Gastroesophageal sphincter (tissue), 4 donors: ENCODE results near the gene UGT2B10. TPM values are rescaled to one million over a fixed set of nuclear protein-coding genes. Genes with fewer than 3 reads are reported as not detected.
"Not testable (repeated sequence)": the region's sequence is repeated elsewhere in the genome, so short reads cannot be mapped to it uniquely, and the experiment has no call there.

ENCODE experiments used
- ATAC-seq: fragments of 150-250 bp; one replicate; pipeline ENCODE4 v1.9.1; 2016; ENCODE audit warnings: mild to moderate bottlenecking, moderate library complexity
- H3K27ac ChIP-seq, 4 donors: fragments of 200-600 bp; sonication (generic) in 3 of 4; 1 replicate in 3 of 4; 2 replicates in 1 of 4; pipeline ENCODE4 v1.5.1; 2016 to 2019
- H3K27me3 ChIP-seq: fragments of 200-600 bp; sonication (generic); one replicate; pipeline ENCODE4 v1.5.1; 2019
- H3K36me3 ChIP-seq, 2 donors: fragments of 200-600 bp; sonication (generic); one replicate each; pipeline ENCODE4 v1.5.1; 2019; ENCODE audit warnings: control low read depth in 1 of 2
- H3K4me1 ChIP-seq, 3 donors: fragments of 200-600 bp; sonication (generic); 1 replicate in 2 of 3; 2 replicates in 1 of 3; pipeline ENCODE4 v1.5.1; 2016 to 2019; ENCODE audit warnings: control low read depth in 2 of 3
- H3K4me3 ChIP-seq, 2 donors: fragments of 200-600 bp; sonication (generic); one replicate each; pipeline ENCODE4 v1.5.1; 2019; ENCODE audit warnings: mild to moderate bottlenecking in 1 of 2, moderate library complexity in 1 of 2
- H3K9me3 ChIP-seq, 3 donors: fragments of 200-600 bp; sonication (generic); one replicate each; pipeline ENCODE4 v1.5.1; 2017 to 2019; ENCODE audit warnings: control low read depth in 2 of 3
- EP300 ChIP-seq: sonication (generic); formaldehyde crosslinking; IDR thresholded peaks from one replicate; pipeline ENCODE4 v1.6.1; 2017; ENCODE audit warnings: antibody characterized with exemption, mild to moderate bottlenecking
- POLR2A ChIP-seq, 2 donors: fragments of 450-650 bp; IDR thresholded peaks; one replicate each; pipeline ENCODE4 v1.6.1; 2017; ENCODE audit warnings: antibody characterized with exemption in 2 of 2, mild to moderate bottlenecking in 2 of 2, moderate library complexity in 1 of 2
- POLR2AphosphoS5 ChIP-seq: sonication (generic); formaldehyde crosslinking; IDR thresholded peaks from one replicate; pipeline ENCODE4 v1.6.1; 2017; ENCODE audit warnings: antibody characterized with exemption
- WGBS, 2 donors: methylation state at CpG; one replicate each; pipeline ENCODE4 v1.1.5; 2018; ENCODE audit warnings: low coverage in 1 of 2; 5-methylcytosine and 5-hydroxymethylcytosine counted together
- total RNA-seq, 4 donors: library from RNA; depleted of rRNA; stranded (reverse); fragments of >200 nt; gene quantifications; one replicate each; pipeline ENCODE4 v1.1.0, GENCODE V29; 2016
- TF ChIP-seq, protein P1 (sequence below), 4 experiments: fragments of 200-600 bp in 2 of 4; fragments of 450-650 bp in 2 of 4; sonication (generic) in 1 of 4; IDR thresholded peaks; one replicate each; pipeline ENCODE4 v1.5.1; 2017 to 2019; ENCODE audit warnings: antibody characterized with exemption in 4 of 4, mild to moderate bottlenecking in 2 of 4, moderate library complexity in 2 of 4

The UGT2B10 gene
- not detected for total RNA-seq

DNA sequence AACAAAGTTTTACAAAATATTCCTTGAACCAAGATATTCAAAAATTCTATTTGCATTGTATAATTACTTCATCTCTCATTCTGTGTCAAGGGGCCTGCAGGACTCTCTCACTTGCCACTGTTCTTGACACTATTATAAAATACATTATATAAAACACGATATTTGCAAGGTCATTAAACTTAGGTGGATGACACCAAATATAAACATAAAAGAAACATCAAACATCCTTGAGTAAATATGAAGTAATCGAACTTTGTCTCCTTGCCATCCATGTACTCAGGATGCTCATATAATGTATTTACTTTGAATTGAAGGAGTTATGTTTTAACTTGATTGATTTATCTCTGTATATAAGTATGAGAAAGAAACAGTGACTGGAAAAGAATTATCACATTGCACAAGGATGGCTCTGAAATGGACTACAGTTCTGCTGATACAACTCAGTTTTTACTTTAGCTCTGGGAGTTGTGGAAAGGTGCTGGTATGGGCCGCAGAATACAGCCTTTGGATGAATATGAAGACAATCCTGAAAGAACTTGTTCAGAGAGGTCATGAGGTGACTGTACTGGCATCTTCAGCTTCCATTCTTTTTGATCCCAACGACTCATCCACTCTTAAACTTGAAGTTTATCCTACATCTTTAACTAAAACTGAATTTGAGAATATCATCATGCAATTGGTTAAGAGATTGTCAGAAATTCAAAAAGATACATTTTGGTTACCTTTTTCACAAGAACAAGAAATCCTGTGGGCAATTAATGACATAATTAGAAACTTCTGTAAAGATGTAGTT is at the start of gene UGT2B10:
UGT2B10 (plus strand) TSS at position 378 of the 793 bp plus-strand sequence; CDS start at position 404, 26 bp downstream.
- not testable (repeated sequence) for H3K4me3 ChIP-seq, ATAC-seq, H3K9me3 ChIP-seq, H3K4me1 ChIP-seq, H3K27me3 ChIP-seq, H3K36me3 ChIP-seq, H3K27ac ChIP-seq
- WGBS, 2 donors: 41 to 50% methylated on average over 4 of the region's 4 CpGs

DNA sequence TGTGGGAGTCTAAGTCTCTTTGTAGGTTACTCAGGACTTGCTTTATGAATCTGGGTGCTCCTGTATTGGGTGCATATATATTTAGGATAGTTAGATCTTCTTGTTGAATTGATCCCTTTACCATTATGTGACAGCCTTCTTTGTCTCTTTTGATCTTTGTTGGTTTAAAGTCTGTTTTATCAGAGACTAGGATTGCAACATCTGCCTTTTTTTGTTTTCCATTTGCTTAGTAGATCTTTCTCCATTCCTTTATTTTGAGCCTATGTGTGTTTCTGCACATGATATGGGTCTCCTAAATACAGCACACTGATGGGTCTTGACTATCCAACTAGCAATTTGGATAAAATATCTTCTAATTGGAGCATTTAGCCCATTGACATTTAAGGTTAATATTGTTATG is 44.0 kb upstream of the UGT2B10 start:
- H3K36me3 ChIP-seq, H3K27ac ChIP-seq, H3K27me3 ChIP-seq, ATAC-seq, H3K4me1 ChIP-seq, H3K4me3 ChIP-seq, H3K9me3 ChIP-seq: not testable (repeated sequence)

DNA sequence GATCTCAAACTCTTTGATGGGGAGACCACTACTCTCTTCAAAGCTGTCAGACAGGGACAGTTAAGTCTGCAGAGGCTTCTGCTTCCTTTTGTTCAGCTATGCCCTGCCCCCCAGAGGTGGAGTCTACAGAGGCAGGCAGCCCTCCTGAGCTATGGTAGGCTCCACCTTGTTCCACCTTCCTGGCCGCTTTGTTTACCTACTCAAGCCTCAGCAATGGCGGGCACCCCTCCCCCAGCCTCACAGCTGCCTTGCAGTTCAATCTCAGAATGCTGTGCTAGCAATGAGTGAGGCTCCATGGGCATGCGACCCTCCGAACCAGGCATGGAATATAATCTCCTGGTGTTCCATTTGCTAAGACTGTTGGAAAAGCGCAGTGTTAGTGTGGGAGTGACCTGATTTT is 42.1 kb upstream of the UGT2B10 start:
- H3K4me3 ChIP-seq: no peak overlapping the region
- ATAC-seq: no peak
- no peaks in the 10 kb centered on the region for H3K36me3 ChIP-seq
- no peaks in the 10 kb centered on the region for H3K4me1 ChIP-seq
- TF ChIP-seq, protein P1, sequence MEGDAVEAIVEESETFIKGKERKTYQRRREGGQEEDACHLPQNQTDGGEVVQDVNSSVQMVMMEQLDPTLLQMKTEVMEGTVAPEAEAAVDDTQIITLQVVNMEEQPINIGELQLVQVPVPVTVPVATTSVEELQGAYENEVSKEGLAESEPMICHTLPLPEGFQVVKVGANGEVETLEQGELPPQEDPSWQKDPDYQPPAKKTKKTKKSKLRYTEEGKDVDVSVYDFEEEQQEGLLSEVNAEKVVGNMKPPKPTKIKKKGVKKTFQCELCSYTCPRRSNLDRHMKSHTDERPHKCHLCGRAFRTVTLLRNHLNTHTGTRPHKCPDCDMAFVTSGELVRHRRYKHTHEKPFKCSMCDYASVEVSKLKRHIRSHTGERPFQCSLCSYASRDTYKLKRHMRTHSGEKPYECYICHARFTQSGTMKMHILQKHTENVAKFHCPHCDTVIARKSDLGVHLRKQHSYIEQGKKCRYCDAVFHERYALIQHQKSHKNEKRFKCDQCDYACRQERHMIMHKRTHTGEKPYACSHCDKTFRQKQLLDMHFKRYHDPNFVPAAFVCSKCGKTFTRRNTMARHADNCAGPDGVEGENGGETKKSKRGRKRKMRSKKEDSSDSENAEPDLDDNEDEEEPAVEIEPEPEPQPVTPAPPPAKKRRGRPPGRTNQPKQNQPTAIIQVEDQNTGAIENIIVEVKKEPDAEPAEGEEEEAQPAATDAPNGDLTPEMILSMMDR (IDR thresholded peaks at IDR 0.05): no peak
- TF ChIP-seq POLR2A (IDR thresholded peaks at IDR 0.05): no peak
- TF ChIP-seq EP300: no peak
- whole genome bisulfite sequencing, 2 donors: 83 to 100% methylated on average over 1 to 3 of the region's 5 CpGs
- H3K27ac ChIP-seq: no peak overlapping the region
- peaks cover 0 to 9% (median 0%) of the 10 kb centered on the region in 3 donors for H3K9me3 ChIP-seq
- no peaks in the 10 kb centered on the region for H3K27me3 ChIP-seq

DNA sequence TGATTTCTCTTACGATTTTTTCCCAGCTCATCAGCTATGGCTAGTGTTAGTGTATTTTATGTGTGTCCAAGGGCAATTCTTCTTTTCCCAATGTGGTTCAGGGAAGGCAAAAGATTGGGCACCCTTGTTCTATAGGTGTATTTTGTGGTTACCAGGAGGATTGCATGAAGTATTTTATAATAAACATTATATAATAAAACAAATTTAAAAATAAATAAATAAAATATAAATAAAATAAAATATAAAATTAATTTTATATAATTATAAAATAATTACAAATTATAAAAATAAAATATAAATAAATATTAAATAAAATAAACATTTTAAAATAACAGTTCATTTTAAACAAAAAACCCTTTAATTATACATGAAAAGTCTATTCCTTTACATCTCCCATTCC is 35.6 kb upstream of the UGT2B10 start:
- Histone ChIP-seq H3K4me3 (no peak overlapping the region), H3K27me3 (no peaks in the 10 kb centered on the region), H3K27ac (no peak overlapping the region), H3K4me1 (no peaks in the 10 kb centered on the region), H3K9me3 (peaks cover 0 to 22% (median 0%) of the 10 kb centered on the region in 3 donors), H3K36me3 (no peaks in the 10 kb centered on the region)
- no peak for ATAC-seq
- TF ChIP-seq, protein P1 (IDR thresholded peaks at IDR 0.05): no peak
- TF ChIP-seq POLR2AphosphoS5 (no peak), POLR2A (IDR thresholded peaks at IDR 0.05) (no peak), EP300 (no peak)
- 54 to 80% methylated on average over 1 of the region's 1 CpG for WGBS, 2 donors

DNA sequence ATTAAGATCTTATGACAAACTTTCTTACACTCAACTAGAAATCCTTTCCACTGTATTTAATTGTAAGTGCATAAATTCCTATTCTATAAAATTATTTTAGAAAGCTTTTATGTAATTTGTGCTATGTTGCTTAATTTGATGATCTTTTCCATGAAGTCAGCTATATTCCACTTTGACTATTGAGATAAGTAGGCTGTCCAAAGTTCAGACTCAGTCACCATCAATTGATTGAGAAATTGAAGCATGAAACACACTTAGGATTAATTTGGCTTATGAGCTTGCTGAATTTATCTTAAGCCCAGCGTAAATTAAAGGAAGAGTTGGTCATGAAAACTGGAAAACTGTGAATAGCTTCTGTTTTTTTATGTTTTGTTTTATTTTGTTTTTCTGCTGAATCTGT is 18.7 kb upstream of the UGT2B10 start:
- ATAC-seq: no peak
- no peaks in the 10 kb centered on the region for H3K4me1 ChIP-seq
- no peaks in the 10 kb centered on the region for H3K27me3 ChIP-seq
- 64 to 100% methylated on average over 1 of the region's 1 CpG for whole genome bisulfite sequencing, 2 donors
- no peaks in the 10 kb centered on the region for H3K36me3 ChIP-seq
- H3K27ac ChIP-seq: no peak overlapping the region
- TF ChIP-seq POLR2A (IDR thresholded peaks at IDR 0.05) (no peak), EP300 (no peak), POLR2AphosphoS5 (no peak)
- TF ChIP-seq, protein P1 (IDR thresholded peaks at IDR 0.05): no peak
- H3K9me3 ChIP-seq: no peaks in the 10 kb centered on the region
- no peak overlapping the region for H3K4me3 ChIP-seq

DNA sequence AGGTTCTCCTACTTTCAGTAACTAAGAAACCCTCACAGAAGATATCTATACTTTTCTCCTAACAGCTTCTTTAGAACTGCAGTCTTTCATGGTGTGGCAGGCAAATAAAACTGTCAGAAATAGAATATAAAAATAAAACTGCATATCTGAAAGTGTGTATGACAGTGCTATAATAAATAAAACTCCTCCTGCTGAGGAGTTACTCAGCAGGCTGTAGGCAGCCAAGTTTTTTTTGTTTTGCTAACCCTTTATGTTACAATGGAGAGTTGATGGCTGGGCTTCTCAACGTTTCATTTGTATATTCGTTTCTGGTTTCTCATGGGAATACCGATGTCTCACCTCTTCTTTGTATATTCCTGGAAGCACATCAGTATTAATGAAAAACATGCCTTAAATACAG is 18.2 kb upstream of the UGT2B10 start:
- WGBS, 2 donors: 34 to 44% methylated on average over 3 of the region's 3 CpGs

More for the DNA sequence above, 18.2 kb upstream of the UGT2B10 start:
- H3K36me3 ChIP-seq: no peaks in the 10 kb centered on the region
- H3K27me3 ChIP-seq: no peaks in the 10 kb centered on the region
- no peak overlapping the region for H3K27ac ChIP-seq
- TF ChIP-seq EP300: no peak
- TF ChIP-seq POLR2A (IDR thresholded peaks at IDR 0.05): no peak
- TF ChIP-seq, protein P1 (IDR thresholded peaks at IDR 0.05): no peak
- no peak for TF ChIP-seq POLR2AphosphoS5
- no peaks in the 10 kb centered on the region for H3K4me1 ChIP-seq
- H3K4me3 ChIP-seq: no peak overlapping the region
- no peaks in the 10 kb centered on the region for H3K9me3 ChIP-seq
- ATAC-seq: no peak
